Ascending aorta (tissue), 2 donors: ENCODE results near the gene E2F4. TPM values are rescaled to one million over a fixed set of nuclear protein-coding genes. Genes with fewer than 3 reads are reported as not detected.
A peak's percentile ranks its signal among the peaks of the same experiment; 100 is the strongest.

Experiments
- DNase-seq, 2 donors: peaks; one replicate each; pipeline ENCODE4 v3.0.0-alpha.2; 2019; ENCODE audit warnings: low spot score in 2 of 2
- H3K27ac ChIP-seq, 2 donors: fragments of 200-600 bp; sonication (generic); one replicate each; pipeline ENCODE4 v1.5.1; 2016 to 2017; ENCODE audit warnings: mild to moderate bottlenecking in 1 of 2
- H3K27me3 ChIP-seq: fragments of 200-600 bp; sonication (generic); one replicate; pipeline ENCODE4 v1.5.1; 2017
- H3K36me3 ChIP-seq, 2 donors: fragments of 200-600 bp; sonication (generic); one replicate each; pipeline ENCODE4 v1.5.1; 2016
- H3K4me1 ChIP-seq, 2 donors: fragments of 200-600 bp; sonication (generic); one replicate each; pipeline ENCODE4 v1.5.1; 2016 to 2017; ENCODE audit warnings: mild to moderate bottlenecking in 1 of 2
- H3K4me3 ChIP-seq, 2 donors: fragments of 200-600 bp; sonication (generic); one replicate each; pipeline ENCODE4 v1.5.1; 2016 to 2017; ENCODE audit warnings: mild to moderate bottlenecking in 1 of 2
- H3K9me3 ChIP-seq, 2 donors: fragments of 200-600 bp; sonication (generic); one replicate each; pipeline ENCODE4 v1.5.1; 2016
- intact Hi-C: fragments of 100-400 bp; cut with DNase I; formaldehyde crosslinking; loops from one replicate; pipeline ENCODE4 v1.15.1; 2023
- total RNA-seq: library from RNA; depleted of rRNA; stranded (reverse); fragments of >200 nt; gene quantifications from one replicate; pipeline ENCODE4 v1.1.0, GENCODE V29; 2016
- TF ChIP-seq, protein P1 (sequence below), 3 experiments: fragments of 200-600 bp in 2 of 3; fragments of 450-650 bp in 1 of 3; sonication (generic) in 2 of 3; IDR thresholded peaks; one replicate each; pipeline ENCODE4 v1.5.1; 2016 to 2019; ENCODE audit warnings: antibody characterized with exemption in 3 of 3, mild to moderate bottlenecking in 1 of 3, moderate library complexity in 1 of 3

Gene E2F4
- total RNA-seq, 1 donor from 2014 or later, result 114 TPM

DNA sequence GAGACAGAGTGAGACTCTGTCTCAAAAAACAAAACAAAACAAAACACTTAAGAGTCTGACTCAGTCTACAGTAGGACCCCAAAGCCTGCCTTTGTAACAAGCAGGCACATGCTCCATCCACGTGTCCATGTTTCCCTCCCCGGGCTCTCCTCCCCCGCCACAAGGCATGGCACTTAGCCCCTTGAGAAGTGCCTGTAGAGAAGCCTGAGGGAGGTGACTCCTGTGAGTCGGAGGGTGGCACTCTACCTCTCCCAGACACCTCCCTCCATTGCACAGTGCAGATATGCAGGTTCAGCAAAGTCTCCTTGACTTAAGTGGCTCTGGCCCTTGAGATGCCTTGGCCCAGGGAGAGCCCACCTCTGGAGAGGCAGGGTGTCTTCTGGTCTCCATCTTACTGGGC is 48.6 kb downstream of the E2F4 start:
- DNase-seq, result no peak
- Histone ChIP-seq H3K9me3 (no peaks in the 10 kb centered on the region), H3K4me1 (peaks cover 12 to 26% of the 10 kb centered on the region in 2 donors), H3K27ac (peak overlapping the region; percentile 87), H3K27me3 (no peaks in the 10 kb centered on the region), H3K36me3 (peaks cover 31 to 34% of the 10 kb centered on the region in 2 donors), H3K4me3 (no peak overlapping the region)
- TF ChIP-seq, protein P1, sequence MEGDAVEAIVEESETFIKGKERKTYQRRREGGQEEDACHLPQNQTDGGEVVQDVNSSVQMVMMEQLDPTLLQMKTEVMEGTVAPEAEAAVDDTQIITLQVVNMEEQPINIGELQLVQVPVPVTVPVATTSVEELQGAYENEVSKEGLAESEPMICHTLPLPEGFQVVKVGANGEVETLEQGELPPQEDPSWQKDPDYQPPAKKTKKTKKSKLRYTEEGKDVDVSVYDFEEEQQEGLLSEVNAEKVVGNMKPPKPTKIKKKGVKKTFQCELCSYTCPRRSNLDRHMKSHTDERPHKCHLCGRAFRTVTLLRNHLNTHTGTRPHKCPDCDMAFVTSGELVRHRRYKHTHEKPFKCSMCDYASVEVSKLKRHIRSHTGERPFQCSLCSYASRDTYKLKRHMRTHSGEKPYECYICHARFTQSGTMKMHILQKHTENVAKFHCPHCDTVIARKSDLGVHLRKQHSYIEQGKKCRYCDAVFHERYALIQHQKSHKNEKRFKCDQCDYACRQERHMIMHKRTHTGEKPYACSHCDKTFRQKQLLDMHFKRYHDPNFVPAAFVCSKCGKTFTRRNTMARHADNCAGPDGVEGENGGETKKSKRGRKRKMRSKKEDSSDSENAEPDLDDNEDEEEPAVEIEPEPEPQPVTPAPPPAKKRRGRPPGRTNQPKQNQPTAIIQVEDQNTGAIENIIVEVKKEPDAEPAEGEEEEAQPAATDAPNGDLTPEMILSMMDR (IDR thresholded peaks at IDR 0.05), result no peak
- intact Hi-C loops, result loop anchor here (10.0 kb wide), 3 partner anchors 424 to 604 kb away; partner anchors contain the start of genes ACD, C16orf86, CENPT and ENKD1

DNA sequence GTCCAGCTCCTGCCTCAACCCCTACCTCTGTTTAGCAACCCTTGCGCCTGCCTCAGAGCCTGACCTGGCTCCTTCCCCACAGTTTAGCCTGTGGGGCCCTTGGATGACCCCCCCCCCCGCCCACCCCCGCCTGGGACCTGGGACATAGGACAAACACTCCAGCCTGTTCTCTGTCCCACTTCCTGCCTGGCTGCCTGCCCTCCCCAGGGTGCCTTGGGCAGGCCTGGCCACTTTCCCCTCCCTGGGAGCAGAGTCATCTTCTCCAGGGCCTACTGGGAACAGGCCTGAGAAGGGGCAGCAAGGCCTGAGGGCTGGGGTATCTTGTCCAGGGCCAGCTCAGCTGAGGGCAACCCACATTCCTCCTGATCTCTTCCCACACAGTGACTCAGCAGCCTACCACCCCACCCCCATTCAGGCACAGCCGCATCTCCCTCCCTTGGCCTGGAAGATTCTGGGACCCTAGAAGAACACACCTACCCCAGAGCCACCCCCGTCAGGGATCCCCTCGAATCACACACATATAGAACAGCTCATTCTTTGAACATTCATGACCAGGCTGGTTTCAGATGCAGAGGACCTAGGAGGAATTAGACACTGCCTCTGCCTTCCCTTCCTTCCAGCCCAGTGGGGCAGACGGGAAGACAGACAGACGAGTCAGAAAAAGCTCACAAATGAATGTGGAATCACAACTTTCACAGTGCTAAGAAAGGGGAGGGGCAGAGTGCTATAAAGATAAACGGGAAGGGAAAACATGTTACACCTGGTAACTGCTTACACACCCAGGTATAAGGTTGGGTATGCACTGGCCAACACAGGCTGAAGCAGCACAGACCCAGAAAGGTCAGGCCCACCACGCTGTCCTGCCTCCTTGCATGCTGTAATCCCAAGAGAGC is 49.3 kb downstream of the E2F4 start:
- intact Hi-C loops, result loop anchor here (10.0 kb wide), 3 partner anchors 424 to 604 kb away; partner anchors contain the start of genes ACD, C16orf86, CENPT and ENKD1
- TF ChIP-seq, protein P1 (IDR thresholded peaks at IDR 0.05), result no peak
- Histone ChIP-seq H3K36me3 (peaks cover 24 to 28% of the 10 kb centered on the region in 2 donors), H3K4me3 (no peak overlapping the region), H3K9me3 (no peaks in the 10 kb centered on the region), H3K27me3 (no peaks in the 10 kb centered on the region), H3K4me1 (peaks cover 18 to 32% of the 10 kb centered on the region in 2 donors), H3K27ac (peak overlapping the region; percentile 87)
- DNase-seq, result peak in 1 of 2 donors; percentile 83

DNA sequence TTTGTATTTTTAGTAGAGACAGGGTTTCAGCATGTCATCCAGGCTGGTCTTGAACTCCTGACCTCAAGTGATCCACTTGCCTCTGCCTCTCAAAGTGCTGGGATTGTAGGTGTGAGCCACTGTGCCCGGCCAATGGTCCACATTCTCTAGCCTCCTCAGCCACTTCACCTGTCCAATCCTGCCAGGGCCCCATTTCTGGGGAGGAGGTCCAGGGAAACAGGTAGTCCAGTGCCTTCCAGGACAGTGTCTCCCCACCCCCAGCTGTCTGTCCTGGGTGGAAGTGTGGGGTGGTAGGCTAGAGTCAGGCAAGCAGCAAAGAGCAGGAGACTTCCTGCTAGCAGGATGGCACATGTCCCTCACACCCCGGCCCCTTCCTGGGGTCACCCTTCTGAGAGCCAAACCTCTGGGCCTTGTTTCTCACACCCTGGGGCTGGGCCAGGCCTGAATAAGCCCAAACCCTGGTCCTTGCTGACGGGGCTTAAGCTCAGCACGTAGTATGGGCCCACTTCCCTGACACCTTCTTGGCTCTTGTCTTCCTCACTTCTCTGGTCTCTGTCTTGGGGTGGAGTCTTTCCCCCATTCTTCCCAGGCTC is 50.3 kb downstream of the E2F4 start:
- intact Hi-C loops, result loop anchor here (10.0 kb wide), 3 partner anchors 423 to 603 kb away; partner anchors contain the start of genes ACD, C16orf86, CENPT and ENKD1
- DNase-seq, result no peak

DNA sequence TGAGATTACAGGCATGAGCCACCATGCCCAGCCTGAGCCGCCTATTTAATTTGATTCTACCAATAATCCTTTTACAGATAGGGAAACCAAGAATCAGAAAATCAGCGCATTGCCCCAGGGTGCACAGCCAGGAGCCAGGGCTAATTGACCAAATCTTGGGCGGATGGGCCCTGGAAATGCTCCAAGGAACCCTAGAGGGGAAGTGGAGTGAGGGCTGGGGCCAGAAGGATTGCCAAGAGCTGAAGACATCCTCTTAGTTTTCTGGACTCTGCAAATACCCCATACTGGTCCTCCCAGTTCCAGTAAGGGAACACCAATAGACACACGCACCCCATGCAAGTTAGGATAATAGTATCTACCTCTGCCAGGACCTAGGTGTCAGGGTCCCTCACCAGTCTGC is 51.5 kb downstream of the E2F4 start:
- DNase-seq, result no peak
- Histone ChIP-seq H3K4me3 (no peak overlapping the region), H3K36me3 (peaks cover 4 to 10% of the 10 kb centered on the region in 2 donors), H3K27me3 (no peaks in the 10 kb centered on the region), H3K9me3 (no peaks in the 10 kb centered on the region), H3K27ac (peak overlapping the region; percentile 82 to 89), H3K4me1 (peaks cover 27 to 40% of the 10 kb centered on the region in 2 donors)
- TF ChIP-seq, protein P1 (IDR thresholded peaks at IDR 0.05), result no peak
- intact Hi-C loops, result loop anchor here (10.0 kb wide), 3 partner anchors 421 to 601 kb away; partner anchors contain the start of genes ACD, C16orf86, CENPT and ENKD1

More for the DNA sequence above, 50.3 kb downstream of the E2F4 start:
- H3K27me3 ChIP-seq, result no peaks in the 10 kb centered on the region
- TF ChIP-seq, protein P1 (IDR thresholded peaks at IDR 0.05), result no peak
- H3K4me3 ChIP-seq, result no peak overlapping the region
- H3K27ac ChIP-seq, result peak overlapping the region; percentile 87
- H3K4me1 ChIP-seq, result peaks cover 18 to 32% of the 10 kb centered on the region in 2 donors
- peaks cover 14 to 19% of the 10 kb centered on the region in 2 donors for H3K36me3 ChIP-seq
- no peaks in the 10 kb centered on the region for H3K9me3 ChIP-seq

DNA sequence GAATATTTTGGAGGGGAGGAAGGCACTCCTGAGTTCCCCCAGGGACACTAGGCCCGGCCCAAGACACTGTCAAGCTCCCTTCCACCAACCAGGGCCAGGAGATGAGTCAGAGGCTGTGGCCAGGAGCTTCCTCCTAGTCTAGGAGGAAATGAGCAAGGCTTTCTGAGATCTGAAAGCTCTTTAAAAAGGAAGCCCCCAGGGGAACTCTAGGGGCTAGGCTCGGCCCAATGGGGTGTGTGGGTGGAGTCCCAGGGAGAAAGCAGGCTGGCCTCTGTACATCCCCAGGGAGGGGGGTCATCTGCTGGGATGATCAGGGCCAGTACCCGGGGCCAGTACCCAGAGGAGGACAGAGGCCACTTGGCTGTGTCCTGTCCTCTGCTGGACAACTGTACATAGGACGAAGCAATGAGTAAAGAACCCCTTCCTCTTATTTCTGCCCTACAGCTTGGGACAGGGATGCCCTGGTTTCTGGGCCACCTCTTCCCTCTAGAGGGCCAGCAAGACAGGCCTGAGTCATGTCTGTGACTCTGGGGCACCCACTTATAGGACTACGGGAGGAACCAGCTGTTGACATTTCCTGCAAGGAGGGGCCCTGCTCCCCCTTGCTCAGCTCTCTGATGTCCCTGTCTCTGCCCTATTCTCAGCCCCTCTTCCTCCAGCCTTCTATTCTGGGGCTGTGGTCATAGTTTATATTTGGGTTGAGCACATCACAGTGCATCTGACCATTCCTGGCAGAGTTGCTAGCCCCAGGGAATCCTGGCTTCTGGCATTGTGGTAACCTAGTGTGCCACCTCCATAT is 52.6 kb downstream of the E2F4 start:
- Histone ChIP-seq H3K4me1 (peaks cover 36 to 44% of the 10 kb centered on the region in 2 donors), H3K27me3 (peaks cover 6% of the 10 kb centered on the region), H3K27ac (peak overlapping the region; percentile 82 to 89), H3K36me3 (no peaks in the 10 kb centered on the region), H3K4me3 (peak overlapping the region in 1 of 2 donors; percentile 69), H3K9me3 (no peaks in the 10 kb centered on the region)
- DNase-seq, result peak; percentile 66 to 89
- TF ChIP-seq, protein P1 (IDR thresholded peaks at IDR 0.05), result no peak
- intact Hi-C loops, result loop anchor here (10.0 kb wide), 3 partner anchors 420 to 600 kb away; partner anchors contain the start of genes ACD, C16orf86, CENPT and ENKD1
